HG03139 (cell line): ENCODE results near the gene VPS51.
"Not testable (repeated sequence)": the region's sequence is repeated elsewhere in the genome, so short reads cannot be mapped to it uniquely, and the experiment has no call there.

Experiments
- ATAC-seq: cut with Tn5 transposase; IDR thresholded peaks from one replicate; pipeline ENCODE4 v1.9.1; 2021; ENCODE audit not compliant: unreplicated experiment

VPS51 gene

DNA sequence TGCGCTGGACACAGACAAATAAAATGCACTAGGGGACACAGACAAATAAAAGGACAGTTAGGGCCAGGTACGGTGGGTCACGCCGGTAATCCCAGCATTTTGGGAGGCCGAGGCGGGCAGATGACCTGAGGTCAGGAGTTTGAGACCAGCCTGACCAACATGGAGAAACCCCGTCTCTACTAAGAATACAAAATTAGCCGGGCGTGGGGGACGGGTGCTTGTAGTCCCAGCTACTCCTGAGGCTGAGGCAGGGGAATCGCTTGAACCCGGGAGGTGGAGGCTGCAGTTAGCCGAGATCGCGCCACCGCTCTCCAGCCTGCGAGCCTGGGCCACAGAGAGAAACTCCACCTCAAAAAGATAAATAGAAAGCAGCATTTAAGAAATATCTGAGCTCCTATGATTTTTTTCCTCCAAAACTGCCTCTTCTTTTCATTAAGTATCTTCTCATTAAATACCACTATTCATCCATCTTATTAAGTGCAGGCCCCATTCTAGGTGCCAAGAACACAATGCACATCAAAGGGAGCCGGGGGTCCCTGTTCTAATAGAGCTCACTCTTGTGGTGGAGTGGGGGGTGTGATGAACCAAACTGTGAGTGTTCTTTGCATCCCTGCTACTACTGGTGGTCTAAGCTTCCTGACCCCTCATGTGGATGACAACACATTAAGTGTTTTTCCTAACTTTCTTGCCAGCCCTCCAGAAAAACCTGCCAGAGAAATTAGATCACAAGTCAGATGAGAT lies 22.3 kb downstream of the VPS51 start:
- no peak for ATAC-seq

DNA sequence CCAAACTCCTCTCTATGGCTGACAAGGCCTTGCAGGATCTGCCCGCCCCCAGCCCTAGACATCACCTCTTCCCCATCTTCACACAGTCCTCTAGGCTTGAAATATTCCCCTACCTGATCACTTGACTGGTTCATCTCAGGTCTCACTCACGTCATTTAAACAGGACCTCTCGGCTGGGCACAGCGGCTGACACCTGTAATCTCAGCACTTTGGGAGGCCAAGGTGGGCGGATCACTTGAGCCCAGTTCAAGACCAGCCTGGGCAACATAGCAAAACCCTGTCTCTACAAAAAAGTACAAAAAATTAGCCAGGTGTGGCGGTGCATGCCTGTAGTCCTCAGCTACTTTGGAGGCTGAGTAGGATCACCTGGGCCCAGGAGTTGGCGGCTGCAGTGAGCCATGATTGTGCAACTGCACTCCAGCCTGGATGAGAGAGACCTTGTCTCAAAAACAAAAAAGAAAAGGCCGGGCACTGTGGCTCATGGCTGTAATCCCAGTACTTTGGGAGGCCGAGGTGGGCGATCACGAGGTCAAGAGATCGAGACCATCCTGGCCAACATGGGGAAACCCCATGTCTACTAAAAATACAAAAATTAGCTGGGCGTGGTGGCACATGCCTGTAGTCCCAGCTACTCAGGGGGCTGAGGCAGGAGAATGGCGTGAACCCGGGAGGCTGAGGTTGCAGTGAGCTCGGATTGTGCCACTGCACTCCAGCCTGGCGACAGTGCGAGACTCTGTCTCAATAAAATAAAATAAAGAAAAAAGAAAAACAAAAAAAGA lies 23.1 kb downstream of the VPS51 start:
- not testable (repeated sequence) for ATAC-seq

DNA sequence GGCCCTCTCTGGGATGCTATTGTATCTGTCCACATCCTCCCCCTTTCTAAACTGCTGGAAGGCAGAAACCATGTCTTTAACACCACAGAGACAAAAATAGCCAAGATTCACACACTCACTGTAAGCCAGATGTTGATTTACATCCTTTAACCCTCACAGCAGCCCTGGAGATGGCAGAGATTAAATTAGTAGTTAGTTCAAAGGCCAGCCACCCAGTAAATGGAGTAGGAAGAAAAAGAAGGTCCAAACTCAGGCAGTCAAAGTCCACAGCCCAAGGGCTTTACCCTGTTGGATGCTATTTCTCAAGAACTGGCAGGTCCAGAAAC lies 23.6 kb downstream of the VPS51 start:
- no peak for ATAC-seq

DNA sequence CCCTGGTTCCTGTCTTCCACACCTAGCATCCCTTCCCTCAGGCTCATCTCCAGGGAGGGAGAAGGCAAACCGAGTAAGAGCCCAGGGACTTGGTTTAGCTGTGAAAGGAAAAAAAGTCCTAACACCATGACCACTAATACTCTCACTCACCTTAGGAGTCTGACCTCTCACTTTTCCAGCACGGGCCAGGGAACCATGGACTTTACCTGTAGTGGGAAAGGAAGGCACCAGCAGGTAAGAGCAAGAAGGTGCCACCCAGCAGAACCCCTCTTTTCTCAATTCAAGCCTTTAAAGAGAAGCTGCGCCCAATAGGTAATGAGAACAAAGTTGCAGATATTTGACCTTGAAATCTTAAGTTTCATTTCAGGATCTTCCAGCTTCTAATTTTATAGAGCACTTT lies 24.8 kb downstream of the VPS51 start:
- no peak for ATAC-seq

DNA sequence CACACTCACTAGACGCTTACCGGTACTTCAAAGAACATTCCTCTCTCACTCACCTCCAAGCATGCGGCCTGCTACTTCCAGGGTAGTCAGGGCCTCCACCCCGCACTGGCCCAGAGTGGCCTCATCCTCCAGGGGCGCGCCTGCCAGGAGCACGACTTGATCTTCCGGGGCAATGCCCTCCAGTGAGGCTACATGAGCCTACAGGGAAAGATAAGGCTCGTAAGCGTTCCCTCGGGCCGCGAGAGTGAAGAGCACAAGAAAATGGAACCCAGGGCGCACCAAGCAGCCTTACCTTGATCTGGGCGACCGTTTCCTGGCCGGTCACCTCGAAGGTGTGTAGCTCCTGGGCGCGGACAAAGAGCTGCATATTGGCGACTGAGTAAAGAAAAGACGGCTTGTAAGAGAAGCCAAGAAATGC lies 25.4 kb downstream of the VPS51 start:
- ATAC-seq, result no peak

DNA sequence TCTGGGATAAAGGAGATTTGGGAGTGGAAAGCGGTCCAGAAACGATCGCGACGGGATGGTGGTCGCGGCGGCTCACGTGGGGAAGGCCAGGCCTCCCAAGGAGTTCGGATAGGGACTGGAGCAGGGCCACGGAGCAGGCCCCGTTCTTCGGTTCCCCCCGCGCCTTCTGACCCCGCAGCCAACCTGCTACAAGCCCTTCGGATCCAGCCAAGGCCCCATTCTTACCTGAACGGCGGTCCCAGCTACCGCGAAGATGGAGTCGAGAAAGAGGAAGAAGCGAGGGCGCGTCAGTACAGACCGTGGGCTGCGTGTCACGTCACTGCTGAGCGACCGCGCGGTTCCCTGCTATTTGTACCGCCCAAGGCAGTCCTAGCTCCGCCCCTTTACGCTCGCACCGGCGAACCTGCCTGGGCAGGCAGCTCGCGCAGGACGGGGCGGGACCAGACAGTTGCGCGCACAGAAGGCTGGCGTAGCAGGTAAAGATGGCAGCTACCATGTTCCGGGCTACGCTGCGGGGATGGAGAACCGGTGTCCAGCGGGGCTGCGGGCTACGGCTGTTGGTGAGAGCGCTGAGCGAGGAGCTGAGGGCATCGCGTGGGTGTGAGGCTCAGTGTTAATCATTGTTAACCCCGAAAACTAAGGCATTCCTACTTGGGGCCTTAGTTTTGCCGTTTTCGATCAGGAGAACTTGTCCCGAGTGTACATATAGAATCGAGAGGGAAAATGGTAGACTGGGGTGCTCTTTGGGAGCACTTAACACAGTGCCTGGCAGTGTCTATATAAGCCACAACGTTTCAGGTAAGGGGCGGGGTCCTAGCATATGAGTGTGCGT lies 26.1 kb downstream of the VPS51 start, which contains the start of the genes FAU and MRPL49:
FAU (minus strand) TSS at position 270 of the 832 bp plus-strand sequence. CDS start 321 bp downstream, outside the sequence.
MRPL49 (plus strand) TSS at position 457 of the 832 bp plus-strand sequence; CDS start at position 483, 26 bp downstream.
- ATAC-seq, result peak; percentile 60

DNA sequence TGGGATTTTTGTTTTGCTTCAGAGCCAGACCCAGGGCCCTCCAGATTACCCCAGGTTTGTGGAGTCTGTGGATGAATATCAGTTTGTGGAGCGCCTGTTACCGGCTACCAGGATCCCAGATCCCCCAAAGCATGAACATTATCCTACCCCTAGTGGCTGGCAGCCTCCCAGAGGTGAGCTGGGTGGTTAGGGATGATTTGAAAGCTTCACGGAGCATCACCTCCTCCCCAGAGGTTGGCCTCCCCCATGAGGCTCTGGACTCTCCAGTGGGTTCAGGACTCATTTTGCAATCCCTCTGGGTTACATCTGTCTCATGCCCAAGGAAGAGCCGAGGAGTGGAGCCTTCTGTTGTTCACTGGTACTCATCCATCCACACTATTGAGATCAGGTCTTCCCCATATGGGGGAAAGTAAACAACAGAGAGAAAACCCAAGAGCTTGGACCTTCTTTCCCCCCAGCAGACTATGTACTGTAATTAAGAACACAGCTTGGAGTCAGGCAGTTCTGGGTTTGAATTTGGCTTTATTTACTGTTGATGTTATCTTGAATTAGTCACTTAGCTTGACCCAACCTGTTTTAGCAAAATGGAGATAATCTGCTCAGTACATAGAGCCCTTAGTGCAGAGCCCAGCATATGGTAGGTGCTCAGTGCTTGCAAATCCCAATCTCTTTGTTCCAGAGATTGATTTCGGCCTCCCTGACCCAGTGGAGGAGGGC lies 28.6 kb downstream of the VPS51 start:
- ATAC-seq, result no peak

DNA sequence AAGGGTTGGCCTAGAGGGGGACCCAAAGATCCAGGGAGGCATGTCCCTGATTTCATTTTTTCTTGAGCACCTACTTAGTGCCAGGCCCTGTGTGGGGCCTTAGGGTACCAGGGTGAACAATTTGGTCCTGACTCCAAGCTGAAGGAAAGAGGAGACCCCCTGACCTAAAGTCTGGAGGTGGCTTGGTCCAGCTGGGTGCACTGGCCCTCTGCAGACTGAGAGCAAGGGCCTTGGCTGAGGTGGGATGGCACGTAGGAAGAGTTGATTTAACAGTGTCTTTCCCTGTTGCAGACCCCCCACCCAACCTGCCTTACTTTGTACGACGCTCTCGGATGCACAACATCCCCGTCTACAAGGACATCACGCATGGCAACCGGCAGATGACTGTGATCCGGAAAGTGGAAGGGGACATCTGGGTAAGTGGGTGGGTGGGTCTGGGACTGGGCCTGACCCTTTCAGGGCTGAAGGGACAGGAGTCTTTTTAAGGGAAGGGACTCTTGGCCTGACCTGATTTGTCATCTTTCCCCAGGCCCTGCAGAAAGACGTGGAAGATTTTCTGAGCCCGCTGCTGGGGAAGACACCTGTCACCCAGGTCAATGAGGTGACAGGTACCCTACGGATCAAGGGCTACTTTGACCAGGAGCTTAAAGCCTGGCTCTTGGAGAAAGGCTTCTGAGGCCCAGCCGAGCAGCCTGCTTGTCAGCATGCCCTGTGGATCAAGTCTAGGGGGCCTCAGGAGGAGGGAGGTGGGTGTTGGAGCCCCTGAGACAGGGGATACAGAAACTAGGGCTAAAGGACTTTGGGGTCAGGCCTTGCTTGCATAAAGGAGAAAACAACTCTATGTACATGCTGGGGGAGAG lies 29.4 kb downstream of the VPS51 start:
- ATAC-seq, result no peak

DNA sequence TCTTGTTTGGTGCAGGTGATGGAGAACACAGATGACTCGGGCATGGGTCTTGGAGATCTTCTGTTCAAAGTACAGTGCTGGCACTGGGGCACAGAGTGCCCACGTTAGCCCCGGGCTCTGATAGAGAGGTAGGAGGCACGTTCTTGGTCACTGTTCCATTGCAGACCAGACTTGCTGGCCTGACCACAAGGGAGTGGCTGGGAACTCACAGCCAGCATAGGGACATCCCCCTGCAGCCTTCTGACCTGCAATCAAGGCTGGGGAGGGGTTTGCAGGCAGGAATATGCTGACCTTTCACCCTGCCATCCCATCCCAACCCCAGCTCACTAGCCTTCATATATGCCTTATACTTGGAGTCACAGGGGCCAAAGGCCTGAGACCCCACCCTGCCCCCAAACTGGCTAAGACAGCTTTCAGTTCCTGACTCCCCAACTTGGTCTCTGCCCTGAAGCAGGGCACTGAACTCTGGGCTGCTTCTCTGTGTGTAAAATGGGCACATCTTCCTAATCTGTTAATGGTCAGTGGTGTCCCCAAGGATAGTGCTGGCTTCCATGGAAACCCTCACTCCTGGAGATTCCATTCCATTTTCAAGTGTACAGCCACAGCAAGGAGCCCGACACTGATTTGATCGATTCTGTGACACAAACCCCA lies 30.7 kb downstream of the VPS51 start:
- ATAC-seq, result no peak

DNA sequence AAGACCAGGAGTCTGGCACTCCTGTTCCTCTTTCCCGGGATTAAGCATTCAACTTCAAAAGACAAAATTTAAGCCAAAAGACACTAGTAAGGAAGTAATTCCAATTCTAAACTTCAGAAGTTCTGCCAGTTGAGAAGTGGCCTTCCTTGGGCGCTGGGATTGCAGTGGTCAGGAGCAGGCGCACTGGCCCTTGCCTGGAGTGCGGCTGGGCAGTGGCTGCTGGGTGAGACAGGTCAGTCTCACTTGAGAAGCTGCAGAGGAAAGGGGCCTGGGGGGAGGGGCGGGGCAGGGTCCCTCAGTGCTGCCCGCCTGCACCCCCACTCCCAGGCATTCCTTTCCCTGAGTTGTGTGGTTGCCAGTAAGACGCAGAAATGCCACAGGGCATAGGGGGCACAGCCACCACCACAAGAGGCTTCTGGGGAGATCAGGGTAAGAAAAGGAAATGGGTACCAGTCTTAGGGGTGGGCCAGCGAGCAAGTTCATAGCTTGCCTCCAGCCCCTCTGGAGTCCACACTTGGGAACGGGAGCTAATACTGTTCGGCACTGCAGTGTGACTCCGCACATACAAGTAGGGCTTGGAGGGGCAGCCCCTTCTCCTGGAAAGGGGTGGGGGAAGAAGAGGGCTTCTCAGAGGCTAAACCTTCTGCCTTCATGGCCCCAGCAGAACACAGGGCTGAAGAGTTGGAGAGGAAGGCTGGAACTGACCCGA lies 31.6 kb downstream of the VPS51 start:
- ATAC-seq, result no peak

DNA sequence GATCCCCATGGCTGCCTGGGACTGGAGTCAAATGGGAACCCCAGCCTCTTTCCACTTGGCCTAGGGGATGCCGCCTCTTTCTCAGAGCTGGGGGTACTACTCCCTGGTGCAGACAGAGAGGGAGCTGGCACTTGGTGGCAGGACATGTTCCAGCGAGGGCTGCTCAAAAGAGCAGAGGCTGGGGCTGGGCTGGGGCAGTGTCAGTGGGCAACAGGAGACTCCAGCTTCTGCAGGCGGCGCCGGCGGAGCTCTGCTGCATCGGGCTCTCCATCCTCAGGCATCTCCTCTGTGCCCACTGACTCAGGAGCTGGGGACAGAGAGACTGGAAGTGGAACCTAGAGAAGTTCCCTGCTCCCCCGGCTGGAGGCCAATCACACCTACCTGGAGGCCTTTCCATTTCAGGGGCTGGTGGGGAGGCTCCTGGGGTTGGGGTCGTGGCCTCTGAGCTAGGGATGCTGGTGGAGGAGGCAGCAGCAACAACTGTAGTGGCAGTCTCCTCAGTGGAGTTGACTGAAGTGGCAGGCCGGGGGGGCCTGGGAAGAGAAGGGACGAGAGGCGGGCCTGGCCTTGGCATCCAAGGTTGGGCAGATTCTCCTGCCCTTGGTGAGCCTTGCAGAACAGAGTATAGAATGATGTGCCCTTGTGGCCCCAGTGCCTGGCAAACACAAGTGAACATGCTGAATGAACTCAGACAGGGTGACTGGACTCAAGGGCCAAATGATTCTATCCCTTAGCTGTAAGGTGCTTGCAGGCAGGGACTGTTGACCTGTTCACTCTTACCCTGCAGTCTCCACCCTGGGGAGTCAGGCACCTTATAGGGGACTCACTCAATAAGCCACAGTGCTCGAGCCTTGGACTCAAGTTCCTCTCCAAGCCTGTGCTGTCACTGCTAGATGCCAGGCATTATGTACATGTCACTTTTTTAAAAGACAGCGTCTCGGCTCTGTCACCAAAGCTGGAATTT lies 32.5 kb downstream of the VPS51 start:
- ATAC-seq, result no peak

DNA sequence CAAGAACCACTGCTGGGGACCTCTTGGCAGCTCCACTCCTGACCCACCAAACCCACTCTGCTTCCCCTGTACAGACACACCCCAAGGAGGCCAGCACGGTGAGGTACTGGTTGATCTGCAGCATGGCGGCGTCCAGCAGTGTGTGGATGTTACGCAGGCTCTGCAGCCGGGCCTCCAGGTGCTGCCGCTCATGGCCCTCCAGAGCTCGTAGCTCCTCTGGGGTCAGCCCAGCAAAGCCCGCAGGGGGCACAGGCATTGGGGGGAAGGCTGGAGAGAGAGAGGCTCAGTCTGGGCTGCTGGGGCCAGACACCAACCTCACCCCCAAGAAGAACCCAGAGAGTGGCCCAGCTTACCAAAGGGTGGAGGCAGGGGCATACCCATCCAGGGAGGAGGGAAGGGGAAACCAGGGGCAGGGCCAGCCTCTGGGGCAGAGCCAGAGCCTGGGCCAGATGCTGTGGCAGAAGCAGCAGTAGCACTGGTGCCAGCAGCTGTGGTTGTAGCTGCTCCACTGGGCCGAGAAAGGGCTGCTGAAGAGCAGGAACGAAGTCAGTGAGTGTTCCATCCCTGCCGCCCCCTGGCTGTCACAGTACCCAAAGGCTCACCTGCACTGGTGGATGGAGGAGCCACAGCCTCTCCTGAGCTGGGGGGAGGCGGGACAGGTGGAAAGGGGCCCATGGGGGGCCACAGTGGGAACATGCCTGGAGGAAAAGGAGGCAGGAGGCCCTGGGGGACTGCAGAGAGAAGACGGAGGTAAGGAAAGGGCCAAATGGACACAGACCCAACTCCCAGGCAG lies 33.8 kb downstream of the VPS51 start:
- no peak for ATAC-seq

DNA sequence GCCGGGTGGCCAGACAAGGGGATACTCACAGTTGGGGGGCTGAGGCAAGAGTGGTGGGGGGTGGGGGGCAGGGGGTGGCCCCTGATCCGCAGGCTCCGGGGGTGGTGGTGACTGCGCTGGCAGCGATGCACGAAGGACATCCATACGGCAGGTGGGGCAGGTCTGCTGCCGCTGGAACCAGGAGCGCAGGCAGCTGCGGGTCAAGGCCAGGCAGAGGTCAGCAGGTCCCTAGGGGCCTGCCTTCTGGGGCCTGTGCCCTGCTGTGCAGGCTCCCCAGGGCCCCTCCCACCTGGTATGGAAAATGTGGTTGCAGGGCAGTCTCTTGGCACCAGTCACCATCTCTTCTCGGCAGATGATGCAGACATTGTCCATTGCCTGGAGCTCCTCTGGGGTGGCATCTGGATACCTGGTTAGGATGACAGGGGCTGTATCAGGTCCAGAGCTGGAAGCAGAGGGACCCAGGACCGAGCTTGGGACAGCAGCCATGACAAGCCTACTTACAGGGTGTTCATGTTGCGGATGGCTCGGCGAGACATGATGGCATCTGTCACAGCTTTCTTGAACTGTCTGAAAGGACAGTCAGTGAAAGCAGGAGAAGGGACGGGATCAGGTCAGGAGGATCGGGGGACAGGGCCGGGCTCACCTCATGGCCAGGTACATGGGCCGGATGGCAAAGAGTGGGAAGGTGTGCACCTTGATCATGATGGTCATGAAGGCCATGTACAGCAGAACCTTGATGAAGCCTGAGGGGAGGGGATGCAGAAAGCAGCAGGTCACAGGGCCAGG lies 34.8 kb downstream of the VPS51 start:
- no peak for ATAC-seq

DNA sequence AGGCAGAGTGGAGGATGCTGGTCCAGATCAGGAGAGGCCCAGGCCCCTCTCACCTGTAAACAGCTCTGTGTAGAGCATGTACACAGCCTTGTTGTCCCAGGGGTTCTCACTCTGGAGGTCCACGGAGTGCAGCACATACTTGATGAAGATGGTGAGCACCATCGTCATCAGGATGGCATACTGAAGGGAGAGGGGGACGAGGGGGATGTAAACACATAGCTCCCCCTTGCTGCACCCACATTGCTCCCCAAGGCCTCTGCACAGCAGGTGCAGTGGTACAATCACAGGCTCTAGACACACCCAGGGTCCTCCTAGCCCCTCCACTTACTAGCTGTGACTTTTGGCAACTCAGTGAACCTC lies 35.4 kb downstream of the VPS51 start:
- no peak for ATAC-seq

DNA sequence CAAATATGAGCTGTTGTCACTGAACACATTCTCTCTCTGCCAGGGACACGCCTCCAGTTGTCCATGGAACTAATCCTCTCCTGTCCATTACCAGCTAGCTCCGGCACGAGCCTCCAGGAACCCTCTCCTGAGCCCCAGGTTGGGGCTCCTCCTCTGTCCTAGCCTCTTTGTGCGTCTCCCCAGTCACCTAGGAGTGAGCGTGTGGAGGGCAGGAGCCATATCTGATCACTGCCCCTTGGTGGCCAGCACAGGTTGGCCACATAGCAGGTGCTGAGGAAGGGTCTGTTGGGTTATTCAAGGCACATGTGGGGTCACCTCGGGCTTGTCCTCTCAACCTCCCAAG lies 35.9 kb downstream of the VPS51 start:
- ATAC-seq, result no peak
